Measurements from ENCODE around the gene ADAMTS1. TPM values are rescaled to one million over a fixed set of nuclear protein-coding genes. Genes with fewer than 3 reads are reported as not detected.
A peak's percentile ranks its signal among the peaks of the same experiment; 100 is the strongest.

ADAMTS1 gene
- 13.4 TPM for total RNA-seq
- 10 to 100 TPM; 15.2 to 36.8 (median 18.1) TPM for polyA plus RNA-seq (ENCODE audit: insufficient read depth in 1 of 8, insufficient read length in 8 of 8, low replicate concordance in 1 of 8)
- long read RNA-seq, donor 1, full-length matches to known transcripts, result 4 of 4 reads
- long read RNA-seq, donor 1, partial matches to known transcripts, result 0 of 4 reads
- long read RNA-seq, donor 1, other reads (novel, unspliced or antisense), result 0 of 4 reads
- long read RNA-seq, donor 2, result 0 reads
- long read RNA-seq, donor 3, full-length matches to known transcripts, result 9 of 14 reads
- long read RNA-seq, donor 3, partial matches to known transcripts, result 5 of 14 reads
- long read RNA-seq, donor 3, other reads (novel, unspliced or antisense), result 0 of 14 reads
- long read RNA-seq, donor 4, full-length matches to known transcripts, result 3 of 3 reads
- long read RNA-seq, donor 4, partial matches to known transcripts, result 0 of 3 reads
- long read RNA-seq, donor 4, other reads (novel, unspliced or antisense), result 0 of 3 reads
- long read RNA-seq, donor 5, full-length matches to known transcripts, result 19 of 30 reads
- long read RNA-seq, donor 5, partial matches to known transcripts, result 11 of 30 reads
- long read RNA-seq, donor 5, other reads (novel, unspliced or antisense), result 0 of 30 reads
- long read RNA-seq, donor 6, full-length matches to known transcripts, result 7 of 7 reads
- long read RNA-seq, donor 6, partial matches to known transcripts, result 0 of 7 reads
- long read RNA-seq, donor 6, other reads (novel, unspliced or antisense), result 0 of 7 reads
- long read RNA-seq, donor 7, full-length matches to known transcripts, result 5 of 5 reads
- long read RNA-seq, donor 7, partial matches to known transcripts, result 0 of 5 reads
- long read RNA-seq, donor 7, other reads (novel, unspliced or antisense), result 0 of 5 reads
- long read RNA-seq, donor 8, full-length matches to known transcripts, result 3 of 3 reads
- long read RNA-seq, donor 8, partial matches to known transcripts, result 0 of 3 reads
- long read RNA-seq, donor 8, other reads (novel, unspliced or antisense), result 0 of 3 reads
- long read RNA-seq, donor 9, full-length matches to known transcripts, result 6 of 6 reads
- long read RNA-seq, donor 9, partial matches to known transcripts, result 0 of 6 reads
- long read RNA-seq, donor 9, other reads (novel, unspliced or antisense), result 0 of 6 reads
- long read RNA-seq, donor 10, full-length matches to known transcripts, result 5 of 5 reads
- long read RNA-seq, donor 10, partial matches to known transcripts, result 0 of 5 reads
- long read RNA-seq, donor 10, other reads (novel, unspliced or antisense), result 0 of 5 reads
- long read RNA-seq, donor 11, full-length matches to known transcripts, result 4 of 9 reads
- long read RNA-seq, donor 11, partial matches to known transcripts, result 5 of 9 reads
- long read RNA-seq, donor 11, other reads (novel, unspliced or antisense), result 0 of 9 reads

DNA sequence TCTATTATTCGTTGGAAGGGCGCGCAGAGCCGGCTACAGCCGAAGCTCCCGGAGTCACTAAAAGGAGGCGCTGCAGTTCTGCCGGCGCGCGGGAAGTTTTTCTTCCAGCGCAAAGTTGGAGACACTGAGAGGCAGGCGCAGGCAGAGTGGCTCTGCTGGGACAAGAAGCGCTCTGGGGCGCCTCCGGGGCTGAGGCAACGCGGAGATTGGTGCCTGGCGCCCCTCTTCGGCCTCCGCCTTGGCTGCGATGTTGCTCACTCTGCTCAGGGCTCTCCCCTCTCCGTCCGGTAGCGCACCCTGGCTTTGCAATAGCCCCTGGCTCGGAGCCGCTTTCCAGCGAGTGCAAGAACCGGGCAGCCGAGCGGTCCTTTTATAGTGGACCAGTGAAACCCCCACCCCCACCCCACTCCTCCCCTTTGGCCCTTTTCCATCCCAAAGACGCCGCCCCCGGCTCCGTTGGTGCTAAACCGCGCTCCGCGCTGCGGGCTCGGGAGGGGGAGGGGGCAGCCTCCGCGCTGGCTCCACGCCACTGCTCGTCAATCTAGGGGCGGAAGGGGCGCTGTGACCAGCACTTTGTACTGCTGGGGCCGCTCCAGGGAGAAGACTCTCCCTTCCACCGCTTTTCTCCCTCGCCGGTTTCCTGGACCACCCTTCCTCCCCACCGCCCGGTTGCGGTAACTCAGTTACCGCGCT, at the start of gene ADAMTS1:
Gene ADAMTS1, minus strand, starts transcription at position 344 of the 693 bp plus-strand sequence. CDS start 455 bp downstream, outside the sequence.
- Histone ChIP-seq H3K27me3 (ENCODE audit: control insufficient read depth, insufficient read depth, low read length) (no peaks in the 10 kb centered on the region), H3K4me3 (ENCODE audit: low read length) (peak within 1 kb of the TSS; percentile 94), H3K27ac (ENCODE audit: low read length) (peak within 1 kb of the TSS; percentile 98), H3K4me1 (ENCODE audit: control insufficient read depth, insufficient read depth, low read length) (peaks cover 19% of the 10 kb centered on the region), H3K9me3 (replicated peaks; ENCODE audit: control insufficient read depth, low read depth, low read length) (no peaks in the 10 kb centered on the region), H3K36me3 (ENCODE audit: control insufficient read depth, insufficient read depth, low read length) (peaks cover 15% of the 10 kb centered on the region)
- peak; percentile 97 for DNase-seq
- under 1% methylated on average over 50 of the region's 56 CpGs for WGBS (ENCODE audit: insufficient coverage)

DNA sequence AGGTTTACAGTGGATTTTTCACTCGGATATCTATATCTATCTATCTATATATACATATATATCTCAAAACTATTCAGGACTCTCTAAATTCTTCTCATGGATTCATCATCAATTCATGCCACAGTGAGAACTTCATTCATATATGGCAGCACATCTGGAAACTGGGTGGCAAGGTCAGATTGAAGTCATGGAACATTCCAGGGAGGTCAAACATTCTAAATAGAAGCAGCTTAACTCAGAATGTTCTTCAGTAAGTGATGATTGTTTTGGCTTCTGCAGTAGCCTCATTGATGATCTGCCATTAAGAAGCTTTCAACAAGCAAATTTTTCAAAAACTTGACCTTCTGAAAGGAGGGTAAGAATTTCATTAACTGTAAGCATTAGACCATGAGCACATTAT, 46.9 kb upstream of the ADAMTS1 start:
- Histone ChIP-seq H3K36me3 (ENCODE audit: control insufficient read depth, insufficient read depth, low read length) (no peaks in the 10 kb centered on the region), H3K4me3 (ENCODE audit: low read length) (no peak overlapping the region), H3K9me3 (replicated peaks; ENCODE audit: control insufficient read depth, low read depth, low read length) (no peaks in the 10 kb centered on the region), H3K27me3 (ENCODE audit: control insufficient read depth, insufficient read depth, low read length) (no peaks in the 10 kb centered on the region), H3K4me1 (ENCODE audit: control insufficient read depth, insufficient read depth, low read length) (no peaks in the 10 kb centered on the region), H3K27ac (ENCODE audit: low read length) (no peak overlapping the region)
- WGBS (ENCODE audit: insufficient coverage), result no CpG with 5 or more reads among the region's 1 CpG
- no peak for DNase-seq

DNA sequence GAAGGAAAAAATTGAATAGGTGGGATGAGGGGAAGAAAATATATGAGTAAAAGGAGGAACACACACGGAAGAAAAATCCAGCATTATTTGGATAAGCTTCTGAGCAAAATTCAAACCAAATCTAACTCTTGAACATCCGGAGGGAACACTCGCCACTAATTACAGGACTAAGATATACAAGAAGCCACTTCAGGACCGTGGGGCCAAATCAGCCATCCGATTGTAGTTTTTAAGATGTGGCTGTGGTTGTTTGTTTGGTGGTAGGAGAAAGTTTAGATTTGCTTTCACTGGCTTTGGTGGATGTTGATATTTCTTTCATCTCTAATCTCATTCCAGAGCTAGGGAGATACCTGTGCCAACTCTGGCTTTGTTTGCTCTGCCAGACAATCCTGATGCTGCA, 43.7 kb upstream of the ADAMTS1 start:
- H3K27me3 ChIP-seq (ENCODE audit: control insufficient read depth, insufficient read depth, low read length), result no peaks in the 10 kb centered on the region
- no peak for DNase-seq
- no CpG with 5 or more reads among the region's 5 CpGs for WGBS (ENCODE audit: insufficient coverage)

DNA sequence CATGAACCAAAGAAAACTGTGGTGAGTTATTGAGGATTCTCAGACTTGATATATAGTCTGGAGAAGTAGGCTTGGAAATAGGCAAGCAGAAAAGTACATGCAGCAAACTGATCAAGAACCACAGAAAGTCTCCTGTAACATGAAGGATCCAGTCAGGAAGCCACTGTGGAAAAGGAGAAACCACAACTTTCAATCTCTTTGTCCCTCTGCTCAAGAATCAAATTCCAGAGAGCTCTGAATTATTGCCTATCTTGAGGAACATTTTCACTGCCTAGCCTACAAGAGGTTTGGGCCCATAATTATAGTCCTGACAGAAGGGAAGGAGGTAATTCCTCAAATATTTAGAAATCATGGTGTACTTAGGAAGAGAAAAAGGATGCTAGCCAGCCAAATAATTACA, 43.0 kb upstream of the ADAMTS1 start:
- H3K9me3 ChIP-seq (replicated peaks; ENCODE audit: control insufficient read depth, low read depth, low read length), result no peaks in the 10 kb centered on the region
- H3K4me3 ChIP-seq (ENCODE audit: low read length), result no peak overlapping the region
- no peak for DNase-seq
- H3K27ac ChIP-seq (ENCODE audit: low read length), result no peak overlapping the region
- no peaks in the 10 kb centered on the region for H3K36me3 ChIP-seq (ENCODE audit: control insufficient read depth, insufficient read depth, low read length)
- no peaks in the 10 kb centered on the region for H3K27me3 ChIP-seq (ENCODE audit: control insufficient read depth, insufficient read depth, low read length)
- H3K4me1 ChIP-seq (ENCODE audit: control insufficient read depth, insufficient read depth, low read length), result no peaks in the 10 kb centered on the region

More for the DNA sequence above, 43.7 kb upstream of the ADAMTS1 start:
- Histone ChIP-seq H3K4me1 (ENCODE audit: control insufficient read depth, insufficient read depth, low read length) (no peaks in the 10 kb centered on the region), H3K9me3 (replicated peaks; ENCODE audit: control insufficient read depth, low read depth, low read length) (no peaks in the 10 kb centered on the region), H3K36me3 (ENCODE audit: control insufficient read depth, insufficient read depth, low read length) (no peaks in the 10 kb centered on the region), H3K27ac (ENCODE audit: low read length) (no peak overlapping the region), H3K4me3 (ENCODE audit: low read length) (no peak overlapping the region)

DNA sequence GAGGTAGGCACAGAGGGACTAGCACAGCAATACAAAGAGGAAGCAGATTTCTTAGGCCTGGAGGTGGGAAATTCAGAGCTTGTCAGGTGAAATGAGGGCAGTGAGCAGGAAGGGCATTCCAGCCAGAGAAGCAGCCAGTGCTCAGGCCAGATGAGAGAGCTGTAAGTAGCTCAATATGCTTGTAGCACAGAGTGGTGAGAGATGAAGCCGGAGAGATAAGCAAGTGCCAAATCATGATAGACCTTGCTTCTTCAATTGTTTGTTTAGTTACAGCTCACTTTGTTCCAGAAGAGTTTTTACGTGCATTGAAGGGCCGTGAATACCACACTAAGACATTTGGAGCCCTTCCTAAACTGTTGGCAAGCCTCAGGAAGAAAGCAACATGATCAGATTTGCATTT, 42.0 kb upstream of the ADAMTS1 start:
- Histone ChIP-seq H3K36me3 (ENCODE audit: control insufficient read depth, insufficient read depth, low read length) (no peaks in the 10 kb centered on the region), H3K4me1 (ENCODE audit: control insufficient read depth, insufficient read depth, low read length) (no peaks in the 10 kb centered on the region), H3K4me3 (ENCODE audit: low read length) (no peak overlapping the region), H3K27ac (ENCODE audit: low read length) (no peak overlapping the region), H3K27me3 (ENCODE audit: control insufficient read depth, insufficient read depth, low read length) (no peaks in the 10 kb centered on the region), H3K9me3 (replicated peaks; ENCODE audit: control insufficient read depth, low read depth, low read length) (no peaks in the 10 kb centered on the region)
- no peak for DNase-seq
- WGBS (ENCODE audit: insufficient coverage), result 60% methylated on average over 1 of the region's 3 CpGs

DNA sequence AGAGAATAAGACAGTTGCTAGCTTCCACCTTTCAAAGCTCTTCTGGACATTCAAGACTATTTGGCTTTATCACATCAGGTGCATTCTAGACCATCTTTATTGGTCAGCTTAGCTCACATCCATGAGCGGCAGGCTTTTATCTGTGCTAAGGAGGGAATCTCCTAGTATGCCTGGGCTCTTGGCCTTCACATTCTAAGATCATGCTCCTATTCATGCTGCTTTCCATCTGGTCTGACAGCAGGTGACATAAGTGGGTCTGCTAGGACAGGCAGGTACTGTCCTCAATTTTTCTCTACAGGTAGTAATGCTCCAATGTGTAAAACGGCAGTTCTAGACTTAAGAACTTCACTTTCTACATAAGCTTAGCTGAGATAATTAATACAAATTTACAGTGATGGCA, 39.2 kb upstream of the ADAMTS1 start:
- DNase-seq, result no peak
- 100% methylated on average over 1 of the region's 2 CpGs for WGBS (ENCODE audit: insufficient coverage)
- H3K4me1 ChIP-seq (ENCODE audit: control insufficient read depth, insufficient read depth, low read length), result no peaks in the 10 kb centered on the region
- H3K27me3 ChIP-seq (ENCODE audit: control insufficient read depth, insufficient read depth, low read length), result no peaks in the 10 kb centered on the region
- no peak overlapping the region for H3K27ac ChIP-seq (ENCODE audit: low read length)
- no peaks in the 10 kb centered on the region for H3K9me3 ChIP-seq (replicated peaks; ENCODE audit: control insufficient read depth, low read depth, low read length)
- H3K4me3 ChIP-seq (ENCODE audit: low read length), result no peak overlapping the region
- no peaks in the 10 kb centered on the region for H3K36me3 ChIP-seq (ENCODE audit: control insufficient read depth, insufficient read depth, low read length)

DNA sequence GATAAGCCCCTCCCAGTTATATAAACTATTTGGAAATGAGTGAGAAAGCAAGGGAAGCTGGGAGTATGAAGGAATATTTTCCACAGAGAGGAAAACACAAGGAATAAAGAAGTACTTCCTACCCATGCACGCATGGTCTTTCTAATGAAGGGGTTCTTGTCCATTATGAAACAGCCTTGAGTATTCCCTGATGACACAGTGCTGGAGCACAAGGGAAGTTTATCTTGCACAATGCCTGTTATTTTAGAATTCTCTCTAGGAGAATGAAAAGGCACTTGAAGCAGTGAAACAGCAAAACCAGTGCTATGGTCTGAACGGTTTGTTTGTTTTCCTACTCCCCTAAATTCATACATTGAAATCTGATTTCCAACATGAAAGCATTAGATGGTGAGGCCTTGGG, 38.6 kb upstream of the ADAMTS1 start:
- WGBS (ENCODE audit: insufficient coverage), result no CpG with 5 or more reads among the region's 2 CpGs
- Histone ChIP-seq H3K4me3 (ENCODE audit: low read length) (no peak overlapping the region), H3K4me1 (ENCODE audit: control insufficient read depth, insufficient read depth, low read length) (no peaks in the 10 kb centered on the region), H3K36me3 (ENCODE audit: control insufficient read depth, insufficient read depth, low read length) (no peaks in the 10 kb centered on the region), H3K9me3 (replicated peaks; ENCODE audit: control insufficient read depth, low read depth, low read length) (no peaks in the 10 kb centered on the region), H3K27me3 (ENCODE audit: control insufficient read depth, insufficient read depth, low read length) (no peaks in the 10 kb centered on the region), H3K27ac (ENCODE audit: low read length) (no peak overlapping the region)
- DNase-seq, result no peak

DNA sequence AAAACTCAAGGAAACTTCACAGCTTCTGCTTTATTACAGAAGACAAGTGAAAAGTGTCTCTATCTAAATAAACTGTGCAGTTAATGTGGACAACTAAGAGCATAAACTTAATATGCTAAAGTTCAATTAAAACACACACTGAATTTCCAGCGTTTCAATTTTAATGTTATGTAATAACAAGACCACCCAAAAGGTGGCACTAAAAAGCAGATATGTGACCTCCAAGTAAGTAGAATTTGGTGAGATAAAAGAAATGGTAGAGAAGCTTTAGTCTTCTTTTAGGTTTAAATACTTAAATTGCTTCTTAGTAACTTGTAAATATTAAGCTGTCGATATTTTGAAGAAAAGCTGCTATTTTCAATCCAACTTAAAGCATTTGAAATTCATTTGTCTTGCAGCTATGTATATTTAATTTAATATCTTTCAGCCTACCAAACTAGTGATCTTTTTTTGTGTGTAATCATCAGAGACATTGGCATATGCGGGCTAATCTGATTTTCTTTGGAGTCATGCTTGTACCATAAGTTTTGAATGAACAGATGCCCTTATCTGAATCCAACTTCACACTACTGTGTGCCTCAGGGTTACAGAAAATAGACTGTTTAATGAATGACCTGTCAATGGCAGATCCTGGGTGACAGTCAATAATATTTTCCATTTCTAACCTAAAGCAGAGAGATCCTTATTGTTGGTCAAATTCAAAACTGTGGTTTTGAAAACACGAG, 36.5 kb upstream of the ADAMTS1 start:
- Histone ChIP-seq H3K36me3 (ENCODE audit: control insufficient read depth, insufficient read depth, low read length) (no peaks in the 10 kb centered on the region), H3K9me3 (replicated peaks; ENCODE audit: control insufficient read depth, low read depth, low read length) (no peaks in the 10 kb centered on the region), H3K4me1 (ENCODE audit: control insufficient read depth, insufficient read depth, low read length) (no peaks in the 10 kb centered on the region), H3K4me3 (ENCODE audit: low read length) (no peak overlapping the region), H3K27ac (ENCODE audit: low read length) (no peak overlapping the region), H3K27me3 (ENCODE audit: control insufficient read depth, insufficient read depth, low read length) (no peaks in the 10 kb centered on the region)
- peak; percentile 43 for DNase-seq
- no CpG with 5 or more reads among the region's 4 CpGs for WGBS (ENCODE audit: insufficient coverage)

DNA sequence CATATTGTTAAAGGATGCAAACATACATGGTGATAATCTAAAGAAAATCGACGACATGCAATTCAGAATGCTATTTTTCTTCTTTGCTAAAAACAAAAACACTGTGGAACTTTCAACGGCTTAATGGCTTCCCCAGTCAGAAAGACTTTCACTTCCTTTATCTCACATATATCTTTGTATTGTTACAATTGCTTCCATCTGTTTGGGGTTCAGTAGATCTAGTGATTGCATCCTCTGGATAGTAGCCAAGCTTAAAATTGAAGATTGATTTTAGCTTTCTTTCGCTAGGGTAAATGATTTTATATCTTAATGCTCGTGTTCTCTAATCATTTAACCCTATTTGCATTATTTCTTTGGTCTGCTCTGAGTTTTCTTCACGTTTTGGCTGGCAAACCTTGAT, 31.8 kb upstream of the ADAMTS1 start:
- no peak overlapping the region for H3K27ac ChIP-seq (ENCODE audit: low read length)
- H3K27me3 ChIP-seq (ENCODE audit: control insufficient read depth, insufficient read depth, low read length), result no peaks in the 10 kb centered on the region
- H3K4me1 ChIP-seq (ENCODE audit: control insufficient read depth, insufficient read depth, low read length), result no peaks in the 10 kb centered on the region
- peaks cover 8% of the 10 kb centered on the region for H3K9me3 ChIP-seq (replicated peaks; ENCODE audit: control insufficient read depth, low read depth, low read length)
- no peaks in the 10 kb centered on the region for H3K36me3 ChIP-seq (ENCODE audit: control insufficient read depth, insufficient read depth, low read length)
- WGBS (ENCODE audit: insufficient coverage), result no CpG with 5 or more reads among the region's 6 CpGs
- DNase-seq, result peak; percentile 48
- H3K4me3 ChIP-seq (ENCODE audit: low read length), result no peak overlapping the region

All from muscle of leg (tissue), 16 donors.